GM19099 (cell line): ENCODE data around the gene CDC42BPA.

ENCODE experiments used
- POLR2A ChIP-seq: IDR thresholded peaks from 3 replicates; pipeline ENCODE4 v1.6.1; 2011; ENCODE audit warnings: low read depth; ENCODE audit not compliant: insufficient read length; ENCODE audit errors: extremely low read depth

CDC42BPA gene

GRCh38 chr1:227161470-227161869 lies 156.8 kb downstream of the CDC42BPA start:
- no peak for TF ChIP-seq POLR2A

GRCh38 chr1:227156520-227156919 lies 161.8 kb downstream of the CDC42BPA start:
- no peak for TF ChIP-seq POLR2A

- TF ChIP-seq POLR2A = no peak
Observed at GRCh38 chr1:227155688-227156087, 162.6 kb downstream of the CDC42BPA start.

- no peak for TF ChIP-seq POLR2A
Observed at GRCh38 chr1:227155004-227155403, 163.3 kb downstream of the CDC42BPA start.

- no peak for TF ChIP-seq POLR2A
Observed at GRCh38 chr1:227152525-227152924, 165.8 kb downstream of the CDC42BPA start.

- no peak for TF ChIP-seq POLR2A
Observed at GRCh38 chr1:227140376-227140775, 177.9 kb downstream of the CDC42BPA start.

- TF ChIP-seq POLR2A = no peak
Observed at GRCh38 chr1:227136210-227136820, 182.0 kb downstream of the CDC42BPA start.

GRCh38 chr1:227134686-227135314 lies 183.5 kb downstream of the CDC42BPA start:
- no peak for TF ChIP-seq POLR2A

GRCh38 chr1:227131193-227131592 lies 187.1 kb downstream of the CDC42BPA start:
- TF ChIP-seq POLR2A = no peak

- no peak for TF ChIP-seq POLR2A
Observed at GRCh38 chr1:227127891-227128290, 190.4 kb downstream of the CDC42BPA start.

GRCh38 chr1:227125929-227126545 lies 192.3 kb downstream of the CDC42BPA start:
- no peak for TF ChIP-seq POLR2A

GRCh38 chr1:227124473-227124872 lies 193.8 kb downstream of the CDC42BPA start:
- no peak for TF ChIP-seq POLR2A

GRCh38 chr1:227120826-227121225 lies 197.5 kb downstream of the CDC42BPA start:
- no peak for TF ChIP-seq POLR2A

- no peak for TF ChIP-seq POLR2A
Observed at GRCh38 chr1:227112538-227112937, 205.8 kb downstream of the CDC42BPA start.

GRCh38 chr1:227111782-227112181 lies 206.5 kb downstream of the CDC42BPA start:
- no peak for TF ChIP-seq POLR2A

- TF ChIP-seq POLR2A = no peak
Observed at GRCh38 chr1:227102056-227102455, 216.2 kb downstream of the CDC42BPA start.
